ENCODE results near the gene OXTR. TPM values are rescaled to one million over a fixed set of nuclear protein-coding genes. Genes with fewer than 3 reads are reported as not detected.

Gene OXTR
- polyA plus RNA-seq, 3 donors = 0.93 to 1.9 (median 1.3) TPM

GRCh38 chr3:8712045-8712907 is 57.1 kb downstream of the OXTR start:
- DNase-seq = no peak

DNA sequence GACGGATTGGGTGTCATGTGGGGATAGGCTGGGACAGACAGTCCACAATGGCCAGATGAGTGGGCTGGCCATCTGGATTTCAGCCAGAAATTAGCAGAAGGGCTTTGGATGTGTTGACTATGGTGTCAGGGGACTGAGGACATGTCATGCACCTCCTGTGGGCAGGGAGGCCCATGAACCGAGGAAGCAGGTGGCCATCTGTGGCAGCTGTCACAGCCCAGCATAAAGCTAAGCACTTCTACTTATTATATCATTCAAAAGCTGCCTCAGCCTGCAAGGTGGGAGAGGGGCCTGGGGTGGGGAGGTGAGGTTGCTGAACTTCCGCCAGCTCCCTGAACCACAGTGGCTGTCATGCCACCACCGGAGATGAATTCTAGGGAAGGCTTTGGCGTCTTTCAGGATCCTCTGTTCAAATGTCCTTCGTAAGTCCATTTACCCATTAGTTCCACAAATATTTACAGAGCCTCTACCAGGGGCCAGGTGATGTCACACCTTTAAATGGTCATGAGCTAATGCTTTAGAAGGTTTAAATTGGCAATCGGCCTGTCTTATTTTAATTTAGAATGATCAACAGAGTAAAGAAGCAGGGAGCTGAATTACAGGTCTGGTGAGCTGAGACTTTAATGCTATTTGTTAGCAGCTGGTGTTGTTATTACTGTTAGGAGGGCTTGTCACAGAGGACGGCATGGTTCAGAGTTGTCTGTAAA is 59.5 kb downstream of the OXTR start:
- DNase-seq = no peak

- no peak for DNase-seq
These were observed 60.1 kb downstream of the OXTR start for GRCh38 chr3:8709287-8709686.

GRCh38 chr3:8705575-8705974 is 63.8 kb downstream of the OXTR start:
- DNase-seq = no peak

DNA sequence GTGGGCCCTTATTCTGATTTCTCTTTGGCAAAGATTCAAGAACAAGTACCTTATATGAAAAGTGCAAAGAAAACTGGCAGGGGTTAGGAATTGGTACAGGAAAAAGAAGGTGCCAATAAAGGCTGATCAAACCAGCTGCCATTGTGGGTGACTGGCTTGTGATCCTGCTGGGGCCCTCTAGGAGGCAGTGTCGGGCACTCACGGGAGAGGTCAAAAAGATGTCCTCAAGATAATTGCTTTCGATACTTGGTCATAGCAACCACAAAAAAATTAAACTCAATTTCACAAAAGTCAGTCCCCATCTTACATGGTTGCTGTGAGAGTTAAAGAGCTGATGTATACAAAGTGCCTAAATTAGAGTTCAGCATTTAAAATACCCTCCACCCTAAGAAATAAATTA is 66.9 kb downstream of the OXTR start:
- DNase-seq = no peak

Other genes starting within 250 kb of the OXTR start
- gene SSUH2, start 124.8 kb downstream of the OXTR start, polyA plus RNA-seq (ENCODE audit: insufficient read length in 3 of 3) = 1 to 10 TPM; 4.6 to 5.3 (median 5.0) TPM
- under 1 TPM; 0.32 to 0.89 (median 0.57) TPM for gene CAV3, start 35.8 kb downstream of the OXTR start, polyA plus RNA-seq (ENCODE audit: insufficient read length in 3 of 3)
- gene RAD18, start 193.9 kb upstream of the OXTR start, polyA plus RNA-seq (ENCODE audit: insufficient read length in 3 of 3) = 10 to 100 TPM in 2 of 3 donors, 1 to 10 TPM in 1; 9.8 to 12.7 (median 11.6) TPM

All from renal pelvis (tissue), 4 donors.